Measurements from ENCODE around the gene PTPRU.
"Not testable (repeated sequence)": the region's sequence is repeated elsewhere in the genome, so short reads cannot be mapped to it uniquely, and the experiment has no call there.

The PTPRU gene

DNA sequence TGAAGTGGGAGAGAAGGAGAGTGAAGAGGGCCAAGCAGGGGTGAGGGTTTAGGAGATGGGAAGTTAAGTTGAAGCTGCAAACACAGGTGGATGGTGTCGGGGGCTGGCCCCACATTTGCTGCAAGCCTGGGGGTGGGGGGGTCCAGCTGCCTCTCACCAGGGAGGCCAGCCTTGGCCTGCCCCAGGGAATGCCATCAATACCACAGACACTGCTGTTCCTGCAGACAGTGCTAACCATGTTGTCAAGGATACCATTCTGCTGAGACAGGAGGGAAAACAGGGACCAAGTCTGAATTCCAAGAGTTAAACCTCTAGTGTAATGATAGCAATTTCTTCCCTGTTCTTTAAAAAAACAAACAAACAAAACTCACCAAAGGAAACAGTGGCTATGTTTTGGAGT is 13.6 kb upstream of the PTPRU start:
- no peak for DNase-seq

DNA sequence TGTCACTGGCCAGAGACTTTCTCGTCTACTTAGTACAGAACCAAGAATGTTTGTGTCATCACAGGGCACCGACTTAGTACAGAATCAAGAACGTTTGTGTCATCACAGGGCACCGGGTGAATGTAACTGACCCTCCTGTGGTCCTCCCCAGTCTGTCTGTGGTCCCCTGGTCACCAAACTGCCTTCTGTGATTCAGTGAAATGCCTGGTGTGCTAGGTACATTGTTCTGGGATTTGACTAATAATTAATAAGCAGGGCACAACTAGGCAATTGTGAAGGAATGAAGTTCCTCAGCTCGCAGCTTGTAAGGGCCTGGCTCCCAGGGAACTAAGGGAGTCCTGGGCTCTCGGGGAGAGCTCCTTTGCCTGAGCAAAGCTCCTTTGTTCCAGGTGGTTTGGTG is 12.8 kb upstream of the PTPRU start:
- DNase-seq: no peak

DNA sequence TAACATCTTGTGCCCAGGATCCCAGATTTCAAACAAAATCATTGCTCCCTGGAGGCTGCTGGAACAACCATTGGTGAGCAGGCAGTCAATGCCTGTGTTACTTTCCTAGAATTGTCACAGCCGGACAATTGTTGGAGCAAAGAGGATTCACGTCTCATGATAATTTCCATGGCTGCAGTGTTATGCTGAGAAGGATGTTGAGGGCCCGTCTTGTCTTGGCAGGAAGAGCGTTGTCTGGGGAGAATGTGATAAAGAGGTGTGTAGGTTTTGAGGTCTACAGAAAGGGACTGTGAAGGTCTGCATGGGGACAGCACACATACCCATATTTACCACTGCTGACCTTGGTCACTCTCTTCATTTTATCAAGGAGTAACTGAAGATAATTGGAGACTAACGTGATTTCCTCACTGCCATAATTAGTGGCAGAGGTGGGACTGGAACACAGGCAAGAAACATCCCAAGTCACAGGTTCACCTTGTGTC is 11.9 kb upstream of the PTPRU start:
- DNase-seq: no peak

DNA sequence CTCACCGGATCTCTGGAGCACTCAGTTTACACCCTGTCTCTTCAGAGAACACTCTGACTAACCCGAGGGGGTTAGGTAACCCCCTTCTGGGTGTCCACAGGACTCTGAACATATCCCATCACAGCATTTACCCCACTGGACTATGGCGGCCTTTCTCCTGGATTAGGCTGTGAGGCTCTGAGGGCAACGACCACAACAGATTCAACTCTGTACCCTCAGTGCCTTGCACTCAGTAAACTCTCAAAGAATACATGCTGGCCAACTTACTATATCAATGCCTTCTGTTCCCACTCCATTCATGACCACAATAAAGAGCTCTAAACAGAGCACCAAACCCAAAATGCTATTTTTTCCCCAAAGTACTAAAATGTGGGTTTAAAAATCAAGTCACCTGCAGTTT is 11.0 kb upstream of the PTPRU start:
- DNase-seq: no peak

DNA sequence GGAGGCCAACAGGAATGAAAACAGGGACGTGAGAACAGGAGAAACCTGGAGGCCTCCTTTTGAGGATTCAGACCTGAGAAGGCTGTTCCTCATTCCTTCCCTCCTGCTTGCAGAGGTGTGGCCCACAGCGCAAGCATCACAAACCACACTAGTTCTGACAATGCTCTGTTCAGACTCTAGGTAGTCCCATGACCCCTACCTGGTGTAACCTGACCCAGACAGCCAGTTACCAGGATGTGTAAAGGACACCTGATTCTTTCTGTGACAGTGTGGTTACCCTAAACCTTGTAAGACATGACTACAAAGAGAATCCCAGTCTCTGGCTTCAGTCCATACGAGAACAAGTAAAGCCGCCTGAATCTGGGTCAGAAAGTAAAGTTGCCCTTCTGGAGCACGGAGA is 8.8 kb upstream of the PTPRU start:
- no peak for DNase-seq

DNA sequence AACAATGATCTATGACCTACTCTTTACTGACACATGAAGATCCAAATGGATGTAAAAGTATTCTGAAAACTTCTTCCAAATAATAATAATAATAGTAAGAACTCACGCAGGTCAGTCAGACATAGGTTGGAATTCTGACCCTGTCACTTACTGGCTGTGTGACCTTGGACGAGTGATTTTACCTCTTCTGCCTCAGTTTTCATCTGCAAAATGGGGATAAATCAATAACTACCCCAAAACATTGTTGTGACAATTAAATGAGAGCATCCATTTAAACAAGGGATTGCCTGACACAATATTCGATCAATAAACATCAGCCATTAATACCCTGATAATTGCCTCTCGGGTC is 6.1 kb upstream of the PTPRU start:
- DNase-seq: no peak

DNA sequence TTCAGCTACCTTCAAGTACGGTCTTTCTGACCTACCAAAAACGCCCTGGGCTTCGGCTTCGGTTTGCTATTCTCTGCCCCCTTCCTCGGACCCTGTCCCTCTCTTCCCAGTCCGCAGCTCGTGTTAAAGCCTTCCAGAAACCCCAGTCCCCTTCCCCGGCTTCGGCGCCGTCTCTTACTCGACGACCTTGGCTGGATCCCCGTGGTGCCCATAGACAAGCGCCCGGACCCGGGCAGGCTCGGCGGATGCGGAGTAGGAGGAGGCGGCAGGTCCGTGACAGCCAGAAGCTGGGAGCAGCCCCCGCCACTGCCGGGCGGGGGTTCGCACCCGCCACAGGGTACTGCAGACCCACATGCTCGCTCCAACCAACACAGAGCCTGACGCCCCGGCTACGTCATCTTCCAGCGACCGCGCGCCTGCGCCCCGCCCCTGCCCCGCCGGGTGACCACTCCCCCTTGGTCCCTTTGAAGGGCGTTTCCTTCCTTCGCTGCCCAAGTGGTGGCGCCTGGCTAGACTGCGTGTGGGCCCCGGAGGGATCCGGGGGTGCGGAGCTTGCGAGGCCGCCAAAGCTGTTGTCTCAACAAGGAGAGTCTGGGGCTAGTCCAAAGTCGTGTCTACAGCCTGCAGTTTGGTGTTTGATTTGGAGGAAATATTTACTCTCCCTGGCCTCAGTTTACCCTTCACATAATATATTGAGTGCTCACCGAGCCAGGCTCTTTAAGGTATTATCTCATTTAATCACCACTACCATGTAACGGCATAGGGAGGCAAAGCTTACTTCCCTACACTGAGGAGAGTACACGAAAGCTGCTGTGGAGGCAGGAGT is 5.6 kb upstream of the PTPRU start, which contains the start of gene MECR:
TSS of gene MECR (minus strand) at position 382 of the 826 bp plus-strand sequence. CDS start at position 354, 28 bp downstream.
- peak; percentile 63 for DNase-seq

DNA sequence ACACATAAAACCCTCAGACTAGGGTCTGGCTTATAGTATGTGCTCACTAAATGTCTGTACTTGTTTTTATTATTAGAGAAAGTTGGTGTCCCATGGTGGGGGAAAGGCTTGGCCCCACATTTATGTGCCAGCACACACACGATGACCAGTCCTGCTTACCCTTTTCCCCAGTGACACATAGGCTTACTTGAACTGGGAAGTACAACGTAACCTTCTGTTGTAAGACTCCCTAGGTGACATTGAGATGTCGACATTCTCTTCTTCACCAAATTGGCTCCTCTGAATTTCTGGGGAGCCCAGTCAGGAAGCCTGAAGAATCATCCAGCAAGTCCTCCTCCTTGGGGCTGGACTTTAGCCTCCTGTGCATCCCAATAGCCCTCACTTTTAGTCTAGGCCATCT is 3.9 kb upstream of the PTPRU start:
- no peak for DNase-seq

DNA sequence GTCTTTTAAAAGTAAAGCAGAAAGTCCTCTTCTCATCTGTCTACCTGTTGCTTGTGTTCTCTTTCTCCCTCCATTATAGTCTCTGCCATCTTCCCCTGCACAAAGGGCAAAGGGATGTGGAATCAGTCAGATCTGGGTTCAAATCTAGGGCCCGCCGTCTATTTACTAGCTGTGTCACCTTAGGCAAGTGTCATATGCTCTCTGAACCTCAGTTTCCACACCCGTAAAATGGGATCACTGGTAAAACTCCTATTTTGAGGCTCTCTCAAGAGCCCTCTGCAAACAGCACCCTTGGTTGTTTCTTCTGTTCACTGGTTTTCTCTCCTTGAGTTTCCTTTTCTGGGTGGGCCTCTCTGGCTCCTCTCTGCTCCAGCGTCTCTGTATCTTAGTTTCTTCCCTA is 2.6 kb upstream of the PTPRU start:
- no peak for DNase-seq

DNA sequence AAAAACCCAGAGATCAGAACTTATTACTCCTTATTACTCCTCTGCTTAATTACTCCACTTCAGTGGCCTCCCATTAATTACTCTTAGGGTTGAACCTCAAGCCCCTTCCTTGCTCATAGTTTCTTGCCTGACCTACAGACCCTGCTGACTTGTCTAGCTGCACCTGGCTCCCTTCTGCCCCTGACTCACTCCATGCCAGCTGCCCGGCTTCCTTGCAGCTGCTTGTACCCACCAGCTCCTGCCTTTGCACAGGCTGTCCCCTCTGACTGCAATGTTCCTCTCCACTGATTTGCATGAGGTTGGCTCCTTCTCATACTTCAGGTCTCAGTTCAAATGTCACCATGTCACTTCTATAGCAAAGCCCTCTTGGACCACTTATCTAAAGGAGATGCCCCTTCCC is 1.9 kb upstream of the PTPRU start:
- DNase-seq: no peak

DNA sequence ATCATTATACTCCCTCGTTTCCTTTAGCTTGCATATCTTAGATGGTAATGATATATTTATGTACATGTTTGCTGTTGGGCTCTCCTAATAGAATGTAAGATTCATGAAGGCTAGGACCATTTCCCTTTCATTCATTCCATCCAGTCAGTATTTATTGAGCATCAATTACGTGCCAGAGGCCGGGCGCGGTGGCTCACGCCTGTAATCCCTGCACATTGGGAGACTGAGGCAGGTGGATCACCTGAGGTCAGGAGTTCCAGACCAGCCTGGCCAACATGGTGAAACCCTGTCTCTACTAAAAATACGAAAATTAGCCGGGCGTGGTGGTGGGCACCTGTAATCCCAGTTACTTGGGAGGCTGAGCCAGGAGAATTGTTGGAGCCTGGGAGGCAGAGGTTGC is 1.4 kb upstream of the PTPRU start:
- DNase-seq: not testable (repeated sequence)

DNA sequence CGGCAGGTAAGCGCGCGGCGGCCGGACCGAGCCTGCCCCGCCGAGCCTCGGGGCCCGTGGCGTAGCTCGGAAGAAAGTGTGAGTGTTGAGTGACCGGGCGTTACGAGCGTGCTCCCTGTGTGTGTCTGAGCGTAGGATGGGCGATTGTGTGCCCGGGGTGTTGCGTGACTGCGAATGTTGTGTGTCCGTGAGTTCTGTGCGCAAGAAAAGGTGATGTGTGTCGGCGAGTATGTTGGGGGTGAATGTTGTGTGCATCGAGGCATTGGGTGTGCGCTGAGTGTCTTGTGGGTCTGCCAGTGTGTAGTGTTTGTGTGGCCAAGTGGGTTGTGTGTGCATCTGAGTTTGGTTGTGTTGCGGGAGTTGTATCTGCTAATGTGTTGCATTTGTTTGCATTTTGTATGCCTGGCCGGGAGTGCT is 398 bp downstream of the PTPRU start:
- DNase-seq: no peak

DNA sequence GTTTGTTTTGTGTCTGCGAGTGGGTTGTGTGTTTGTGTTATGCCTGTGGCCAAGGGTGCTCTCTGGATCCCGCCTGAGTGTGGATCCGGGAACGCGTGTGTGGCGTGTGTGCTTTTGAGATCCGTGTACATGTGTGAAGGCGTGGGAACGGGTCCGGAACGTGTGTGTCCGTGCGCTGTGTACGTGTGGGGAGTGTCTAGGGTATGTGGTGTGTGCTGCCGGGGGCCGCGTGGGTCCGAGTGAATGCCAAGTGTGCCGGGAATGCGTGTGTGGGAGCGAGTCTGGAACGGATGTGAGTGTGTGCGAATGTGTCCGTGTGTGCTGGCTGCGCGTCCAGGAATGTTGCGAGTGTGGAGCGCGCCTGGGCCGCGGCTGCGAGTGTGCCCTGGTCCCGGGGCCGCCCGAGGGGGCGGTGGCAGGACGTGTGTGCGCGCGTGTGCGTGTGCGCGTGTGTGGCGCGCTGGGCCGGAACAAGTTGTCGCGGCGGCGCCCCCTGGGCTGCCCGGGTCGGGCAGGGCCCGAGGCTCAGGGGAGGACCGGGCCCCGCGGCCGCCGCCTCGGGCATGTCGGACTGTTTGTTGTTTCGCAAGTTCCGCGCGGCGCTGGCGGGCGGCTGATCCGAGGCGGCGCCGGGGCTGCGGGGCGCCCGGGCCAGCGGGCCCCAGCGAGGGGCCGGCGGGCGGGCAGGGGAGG is 953 bp downstream of the PTPRU start:
- DNase-seq: no peak

DNA sequence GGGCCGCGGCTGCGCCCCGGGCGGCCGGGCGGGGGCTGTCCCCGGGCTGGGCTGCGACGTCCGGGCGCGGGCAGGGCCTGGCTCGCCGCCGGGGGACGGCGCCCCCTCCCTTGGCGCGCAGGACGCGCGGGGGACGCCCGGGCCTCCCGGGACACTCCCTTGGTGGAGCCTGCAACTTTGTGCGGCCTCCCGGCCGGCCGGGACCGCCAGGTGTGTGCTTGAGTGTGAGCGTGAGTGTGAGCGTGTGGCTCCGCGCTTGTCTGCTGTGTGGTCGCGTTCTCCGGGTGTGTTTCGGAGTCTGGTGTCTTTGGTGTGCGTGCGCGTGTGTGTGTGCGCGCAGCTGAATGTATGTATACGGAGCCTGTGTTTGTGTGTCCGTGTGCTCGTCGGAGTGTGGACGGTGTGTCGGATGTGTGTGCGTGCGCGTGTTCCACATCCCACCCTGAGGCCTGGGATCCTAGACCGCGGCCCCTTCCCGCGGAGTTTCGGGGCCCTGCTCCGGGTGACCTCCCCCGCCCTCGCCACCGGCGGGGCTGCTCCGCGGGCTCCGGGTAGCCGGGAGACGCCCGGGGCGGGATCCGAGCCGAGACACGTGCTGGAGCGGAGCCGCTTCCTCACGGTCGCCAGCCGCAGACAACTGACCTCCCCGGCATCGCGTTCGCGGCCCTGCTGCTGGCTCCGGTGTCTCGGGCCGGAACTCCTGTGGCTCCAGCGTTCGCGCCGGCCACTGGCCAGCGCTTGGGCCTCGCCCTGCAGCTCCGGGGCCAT is 1.7 kb downstream of the PTPRU start:
- no peak for DNase-seq

DNA sequence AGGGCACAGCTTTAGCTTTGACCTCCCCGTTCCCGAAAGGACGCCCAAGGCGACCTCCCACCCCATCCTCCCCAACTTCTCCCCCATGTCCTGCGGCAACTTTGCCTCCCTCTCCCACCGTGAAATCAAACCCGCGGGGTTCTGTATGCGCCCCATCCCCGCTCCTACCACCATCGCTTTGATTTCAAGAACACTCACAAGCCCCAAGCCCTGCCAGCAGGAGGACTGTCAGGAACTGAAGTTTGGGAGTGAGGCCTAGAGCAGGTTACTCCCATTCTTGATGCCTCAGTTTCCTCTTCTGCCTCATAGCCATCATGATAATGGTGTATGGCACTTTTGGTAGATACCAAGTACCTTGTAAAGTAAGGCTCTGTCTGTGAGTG is 2.3 kb downstream of the PTPRU start:
- DNase-seq: no peak

DNA sequence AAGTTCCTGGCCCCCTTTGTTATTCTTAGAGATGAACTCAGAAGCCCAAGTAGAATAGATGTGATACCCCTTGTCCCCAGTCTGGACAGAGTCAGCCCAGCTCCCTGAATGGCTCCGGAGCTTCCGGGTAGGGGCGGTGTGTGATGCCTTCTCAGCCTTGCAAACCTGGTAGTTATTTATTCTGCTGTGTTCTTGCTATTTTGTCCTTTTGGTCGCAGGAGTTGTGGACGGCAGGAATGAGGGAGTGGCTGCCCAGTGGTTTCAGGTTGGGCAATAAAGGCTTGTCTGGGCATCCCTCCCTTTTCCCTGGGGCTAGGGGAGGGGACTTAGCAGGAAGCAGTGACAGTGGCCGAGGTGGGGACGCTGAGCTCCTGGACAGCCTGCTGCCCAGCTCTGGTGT is 2.8 kb downstream of the PTPRU start:
- no peak for DNase-seq

DNA sequence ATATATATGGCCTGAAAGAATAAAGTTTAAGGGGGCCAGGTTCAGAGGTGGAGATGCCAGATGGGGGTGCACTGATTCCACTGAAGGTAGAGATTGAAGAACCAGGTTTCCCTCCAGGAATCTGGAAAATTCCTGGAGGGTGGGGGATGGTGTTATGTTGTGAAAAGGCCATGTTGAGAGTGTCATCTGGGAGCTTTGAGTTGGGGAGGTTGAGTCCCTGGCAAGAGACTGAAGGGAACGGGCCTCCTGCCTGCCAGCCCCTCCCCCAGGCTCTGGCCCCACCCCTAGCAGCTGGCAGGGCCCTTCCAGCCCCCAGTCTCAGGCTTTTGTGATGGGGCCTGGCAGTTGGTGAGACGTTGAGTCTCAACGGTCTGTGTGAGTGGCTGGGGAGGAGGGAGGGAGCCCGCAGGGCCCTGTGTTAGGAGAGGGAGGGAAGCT is 4.1 kb downstream of the PTPRU start:
- DNase-seq: no peak

DNA sequence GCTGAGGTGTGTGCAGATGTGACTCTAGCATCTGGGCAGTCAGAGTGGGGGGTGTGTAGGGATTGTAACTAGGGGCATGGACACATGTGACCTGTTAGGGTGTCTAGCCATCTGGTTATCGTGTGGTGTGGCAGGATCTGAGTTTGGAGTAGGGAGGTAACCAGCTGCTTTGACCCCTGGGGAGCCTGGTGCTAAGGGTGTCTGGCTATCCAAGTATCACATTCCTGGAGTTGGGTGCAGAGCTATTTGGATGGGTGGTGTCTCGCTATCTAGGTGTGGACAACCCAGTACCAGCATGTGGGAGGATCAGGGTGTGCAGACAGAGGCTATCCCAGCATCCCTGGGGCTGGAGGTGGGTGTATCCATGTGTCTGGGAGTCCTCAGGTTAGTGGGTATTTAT is 4.7 kb downstream of the PTPRU start:
- no peak for DNase-seq

DNA sequence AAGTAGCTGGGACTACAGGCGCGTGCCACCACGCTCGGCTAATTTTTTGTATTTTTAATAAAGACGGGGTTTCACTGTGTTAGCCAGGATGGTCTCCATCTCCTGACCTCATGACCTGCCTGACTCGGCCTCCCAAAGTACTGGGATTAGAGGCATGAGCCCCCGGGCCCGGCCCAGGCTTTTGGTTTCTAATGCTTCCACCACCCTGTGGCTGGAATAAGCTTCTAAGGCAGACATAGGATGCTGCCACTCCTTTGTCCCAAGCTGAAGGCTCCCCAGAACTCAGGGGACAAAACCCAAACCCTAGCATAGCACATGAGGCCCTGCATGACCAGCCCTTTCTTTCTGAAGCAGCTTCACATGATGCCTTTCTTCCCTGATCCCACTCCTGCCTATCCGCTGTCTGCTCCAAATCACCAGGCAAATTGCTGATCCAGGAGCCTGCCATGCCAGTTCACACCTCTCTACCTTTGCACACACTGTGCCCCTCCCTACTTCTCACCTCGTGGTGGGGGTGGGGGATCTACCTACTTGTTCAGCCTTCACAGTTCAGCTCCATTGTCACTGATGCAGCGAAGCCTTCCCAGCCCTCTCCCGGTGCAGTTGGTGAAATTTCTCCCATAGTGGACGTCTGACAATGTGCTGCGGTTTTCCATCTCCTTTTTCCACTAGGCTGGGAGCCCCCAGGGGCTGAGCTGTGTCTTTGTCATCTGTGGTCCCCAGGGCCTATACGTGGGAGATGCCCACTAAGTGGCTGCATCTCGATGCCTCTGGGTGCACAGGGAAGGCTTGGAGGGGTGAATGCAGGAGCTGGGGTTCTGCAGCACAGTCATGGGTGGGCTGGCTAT is 6.9 kb downstream of the PTPRU start:
- no peak for DNase-seq

DNA sequence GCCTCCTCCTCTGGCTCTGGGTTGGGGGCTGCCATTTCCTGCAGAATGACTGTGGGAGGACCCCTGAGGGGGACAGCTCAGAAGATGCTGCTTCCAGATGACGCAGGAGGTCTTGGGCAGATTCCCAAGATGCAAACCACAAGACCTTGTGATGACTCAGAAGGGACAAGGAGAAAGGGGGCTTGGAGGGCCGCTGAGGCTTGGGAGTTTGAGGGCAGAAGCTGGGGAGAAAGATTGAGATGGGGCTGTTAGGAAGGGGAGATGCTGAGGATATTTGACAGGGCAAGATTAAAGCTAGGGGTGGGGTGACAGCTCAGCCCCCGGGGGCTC is 7.5 kb downstream of the PTPRU start:
- no peak for DNase-seq

DNA sequence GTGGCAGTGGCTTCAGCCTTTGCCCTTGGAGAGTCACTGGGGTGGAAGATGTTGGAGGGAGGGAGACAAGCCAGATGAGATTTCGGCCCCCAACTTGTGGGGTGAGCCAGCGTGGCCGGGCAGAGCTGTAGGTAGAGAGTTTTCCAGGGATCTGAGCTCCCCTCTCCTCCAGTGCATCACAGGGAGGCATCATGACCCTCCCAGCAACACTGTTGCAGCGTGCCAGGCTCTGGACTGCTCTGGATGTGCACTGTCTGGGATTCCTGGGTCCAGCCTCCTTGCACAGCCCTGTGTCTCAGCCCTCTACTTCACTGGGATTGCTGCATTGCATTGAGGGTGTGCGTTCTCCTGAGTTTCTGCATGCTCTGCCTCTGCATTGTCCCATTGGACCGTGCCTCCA is 8.9 kb downstream of the PTPRU start:
- DNase-seq: no peak

DNA sequence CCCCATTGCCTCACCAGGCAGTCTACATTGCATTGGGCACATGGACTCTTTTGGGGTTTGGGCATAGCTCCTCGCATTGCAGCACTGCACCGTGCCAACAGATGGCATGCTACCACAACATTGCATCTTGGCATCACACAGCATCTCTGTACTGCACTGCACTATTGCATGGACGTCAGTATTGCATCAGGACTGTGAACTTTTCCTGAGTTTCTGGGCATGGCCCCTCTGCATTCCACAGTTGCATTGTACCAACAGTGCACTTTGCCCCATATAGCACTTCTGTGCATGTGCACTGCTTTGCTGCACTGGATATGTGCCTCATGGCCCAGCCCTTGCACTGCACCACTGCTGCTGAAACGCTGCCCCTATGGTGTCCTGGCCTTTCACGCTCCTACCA is 9.6 kb downstream of the PTPRU start:
- no peak for DNase-seq

DNA sequence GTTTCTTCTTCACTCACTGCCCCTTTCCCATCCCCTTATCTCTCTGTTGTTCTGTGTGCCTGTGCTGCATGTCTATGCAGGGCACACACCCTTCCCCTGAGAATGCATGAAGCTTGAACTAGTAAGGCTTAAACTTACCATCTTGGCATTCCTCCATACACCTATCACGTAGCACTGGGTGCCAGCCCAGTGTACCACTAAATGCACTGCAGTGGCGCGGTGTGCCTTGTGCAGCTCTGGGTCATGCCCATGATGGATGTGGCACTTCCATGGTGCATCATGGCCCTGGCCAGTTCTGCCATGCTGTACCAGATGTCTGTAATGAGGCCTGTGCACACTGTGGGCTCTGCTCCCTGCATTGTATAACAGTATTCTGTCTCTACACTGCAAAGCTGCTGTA is 10.7 kb downstream of the PTPRU start:
- DNase-seq: no peak
